Tongue (tissue), 2 donors: ENCODE results near the gene SPOPL. TPM values are rescaled to one million over a fixed set of nuclear protein-coding genes. Genes with fewer than 3 reads are reported as not detected.
A peak's percentile ranks its signal among the peaks of the same experiment; 100 is the strongest.

Experiments
- DNase-seq: peaks from one replicate; pipeline ENCODE4 v3.0.0-alpha.2; 2015
- total RNA-seq: library from RNA; depleted of rRNA; stranded (reverse); fragments of >200 nt; gene quantifications from one replicate; pipeline ENCODE4 v1.2.3, GENCODE V29; 2014

The SPOPL gene
- total RNA-seq, 1 donor from 2014 or later = 30.1 TPM

GRCh38 chr2:138602166-138602460 lies 100.5 kb downstream of the SPOPL start:
- DNase-seq = peak; percentile 83

- no peak for DNase-seq
Measured at GRCh38 chr2:138607746-138608145, 106.2 kb downstream of the SPOPL start.

GRCh38 chr2:138609446-138609845 lies 107.9 kb downstream of the SPOPL start:
- DNase-seq = no peak

GRCh38 chr2:138610201-138610953 lies 108.8 kb downstream of the SPOPL start:
- DNase-seq = no peak

GRCh38 chr2:138615257-138615656 lies 113.7 kb downstream of the SPOPL start:
- DNase-seq = no peak

GRCh38 chr2:138617026-138617425 lies 115.5 kb downstream of the SPOPL start:
- no peak for DNase-seq

- peak; percentile 18 for DNase-seq
Measured at GRCh38 chr2:138618971-138619370, 117.4 kb downstream of the SPOPL start.

GRCh38 chr2:138620431-138620830 lies 118.9 kb downstream of the SPOPL start:
- DNase-seq = peak; percentile 79

GRCh38 chr2:138621139-138621538 lies 119.6 kb downstream of the SPOPL start:
- DNase-seq = no peak

- no peak for DNase-seq
Measured at GRCh38 chr2:138622613-138623012, 121.0 kb downstream of the SPOPL start.
